Measurements from ENCODE around the gene LHPP.
"Not testable (repeated sequence)": the region's sequence is repeated elsewhere in the genome, so short reads cannot be mapped to it uniquely, and the experiment has no call there.

LHPP gene

DNA sequence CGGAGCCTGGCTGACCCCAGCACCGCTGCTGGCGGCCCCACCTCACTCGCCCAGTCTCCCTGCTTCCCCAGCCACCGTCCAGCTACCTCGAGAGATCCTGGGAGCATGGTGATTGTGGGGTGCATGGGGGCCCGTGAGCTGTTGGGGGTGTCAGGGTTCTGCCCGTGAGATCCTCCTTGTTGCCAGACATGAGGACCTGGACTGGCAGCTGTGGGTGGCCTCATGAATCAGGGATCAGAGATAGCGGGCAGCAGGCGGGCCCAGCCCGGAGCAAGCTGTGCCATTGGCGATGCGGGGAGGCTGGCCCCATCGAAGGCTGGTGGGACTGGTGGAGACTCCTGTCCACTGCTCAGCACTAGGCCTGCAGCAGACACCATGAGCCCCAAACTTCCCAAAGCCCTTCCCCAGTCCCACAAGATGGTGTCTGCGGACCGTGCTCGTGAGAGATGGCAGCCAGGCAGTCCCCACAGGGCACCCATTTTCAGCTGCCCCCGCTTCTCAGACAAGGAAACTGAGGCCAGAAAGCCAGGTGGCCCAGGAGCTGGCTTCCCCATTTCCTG, 75.6 kb downstream of the LHPP start:
- DNase-seq (ENCODE audit: low spot score): no peak

DNA sequence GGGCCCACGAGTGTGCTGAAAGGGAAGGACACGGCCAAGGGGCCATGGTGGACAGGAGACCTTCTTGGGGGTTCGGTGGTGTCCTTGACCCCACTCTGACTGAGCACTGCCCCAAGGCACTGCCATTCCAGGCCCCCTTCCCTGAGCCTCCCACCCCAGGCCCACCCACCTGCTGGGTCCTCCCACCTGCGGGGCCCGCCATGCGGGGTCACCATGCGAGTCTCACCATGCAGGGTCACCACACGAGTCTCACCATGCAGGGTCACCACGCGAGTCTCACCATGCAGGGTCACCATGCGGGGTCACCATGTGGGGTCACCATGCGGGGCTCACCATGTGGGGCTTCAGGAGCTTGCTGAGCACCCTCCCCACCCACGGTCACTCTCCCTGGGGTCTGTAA, 76.3 kb downstream of the LHPP start:
- DNase-seq (ENCODE audit: low spot score): no peak

DNA sequence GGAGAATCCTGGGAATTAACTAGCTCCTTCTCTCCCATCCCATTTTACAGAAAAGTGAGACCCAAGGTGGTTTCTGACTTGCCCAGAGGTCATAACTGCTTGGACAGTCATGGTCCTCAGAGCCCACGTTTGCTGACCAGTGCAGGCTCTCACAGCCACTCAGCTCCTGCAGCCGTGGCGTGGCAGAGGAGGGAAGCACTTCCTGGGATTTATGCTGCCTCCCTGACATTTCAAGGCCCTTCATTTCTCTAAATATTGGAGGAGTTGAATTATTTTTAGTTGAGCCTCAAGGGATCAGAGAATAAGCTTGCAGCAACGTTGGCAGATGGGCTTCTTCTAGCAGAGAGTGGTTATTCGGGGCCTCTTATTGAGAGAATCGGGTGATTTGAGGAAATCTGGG, 77.1 kb downstream of the LHPP start:
- no peak for DNase-seq (ENCODE audit: low spot score)

DNA sequence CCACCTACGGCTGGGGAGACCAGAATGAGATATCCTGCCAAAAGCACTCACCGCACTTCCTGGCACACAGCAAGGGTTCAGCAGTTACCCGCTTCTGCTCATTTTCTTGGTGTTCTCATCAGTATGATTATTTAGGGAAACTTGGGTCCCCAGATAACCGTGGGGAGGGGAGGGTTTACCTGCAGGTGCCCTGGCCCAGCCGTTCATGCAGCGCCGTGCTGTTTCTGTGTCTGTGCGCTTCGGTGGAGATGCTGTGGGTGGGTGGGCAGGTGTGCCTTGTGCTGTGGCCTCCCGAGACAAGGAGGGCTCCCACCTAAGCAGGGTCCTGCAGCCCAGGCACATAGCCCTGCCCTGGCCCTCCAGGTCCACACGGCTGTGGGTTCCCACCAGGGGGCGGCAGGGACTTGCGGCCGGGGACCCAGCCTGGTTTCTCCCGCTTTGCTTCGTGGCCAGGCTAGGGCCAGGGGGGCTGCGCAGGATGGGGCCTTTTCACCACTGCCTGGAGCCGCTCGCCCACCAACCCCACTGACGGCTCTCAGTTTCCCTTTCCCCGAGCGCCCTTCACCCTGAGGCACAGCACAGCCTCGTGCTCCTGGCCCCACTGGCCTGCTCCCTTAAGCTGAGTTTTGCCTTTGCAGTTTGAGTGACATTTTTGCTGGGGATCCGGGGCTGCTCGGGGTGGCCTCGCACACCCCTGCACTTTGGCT, 78.5 kb downstream of the LHPP start:
- peak; percentile 96 for DNase-seq (ENCODE audit: low spot score)

DNA sequence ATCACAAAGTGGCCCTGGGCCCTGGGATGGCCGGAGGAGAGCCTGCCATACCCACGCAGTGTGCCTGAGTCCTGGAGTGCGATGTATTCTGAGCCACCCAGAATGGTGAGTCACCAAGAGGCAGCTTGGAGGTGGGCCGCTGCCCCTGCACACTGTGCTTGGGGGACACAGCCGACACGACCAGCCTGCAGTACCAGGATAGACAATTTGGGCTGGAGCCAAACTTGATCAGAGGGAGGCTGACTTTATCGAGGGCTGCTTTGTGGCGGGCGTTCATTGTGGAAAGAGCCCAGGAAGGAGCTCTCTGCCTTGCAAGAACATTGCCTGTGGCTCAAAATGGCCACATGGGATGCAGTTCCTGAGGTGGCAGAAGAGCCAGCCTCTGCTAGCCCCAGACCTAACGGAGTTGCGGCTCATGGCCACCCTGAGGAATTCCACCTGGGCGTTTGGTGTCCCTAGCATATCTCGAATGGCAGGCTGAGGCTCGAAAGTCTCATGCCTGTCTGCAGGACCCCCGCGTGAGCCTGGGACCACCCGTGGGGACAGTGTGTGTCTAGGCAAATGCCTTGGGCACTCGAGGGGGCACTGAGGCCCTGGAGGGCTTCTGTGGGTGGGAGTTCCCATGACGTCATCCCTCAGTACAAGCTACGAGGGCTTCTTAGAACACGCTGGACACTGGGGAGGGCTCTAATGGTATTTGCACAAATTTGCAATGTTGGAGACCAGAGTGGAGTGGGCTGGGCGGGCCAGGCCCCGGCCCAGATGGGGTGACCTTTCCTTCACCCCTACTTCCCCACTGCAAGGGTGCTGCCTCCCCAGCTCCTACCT, 79.7 kb downstream of the LHPP start:
- DNase-seq (ENCODE audit: low spot score): no peak

DNA sequence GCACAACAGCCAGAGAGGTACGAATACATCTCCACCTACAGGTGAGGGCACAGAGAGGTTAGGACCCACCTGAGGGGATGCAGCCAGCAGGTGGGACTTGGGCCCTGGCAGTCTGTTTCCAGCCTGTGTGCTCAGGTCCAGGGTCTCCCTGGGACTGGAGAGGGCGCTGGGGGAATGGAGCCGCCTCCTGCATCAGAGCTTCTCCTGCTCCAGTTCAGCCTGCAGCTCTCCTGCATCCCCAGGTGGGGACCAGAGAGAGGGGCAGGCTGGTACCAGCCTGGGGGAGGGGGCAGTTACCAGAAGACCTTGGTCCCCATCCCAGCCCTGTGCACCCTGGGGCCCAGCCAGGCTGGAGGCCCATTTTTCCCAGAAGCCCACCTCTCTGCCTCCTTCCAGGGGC, 80.7 kb downstream of the LHPP start:
- DNase-seq (ENCODE audit: low spot score): no peak

DNA sequence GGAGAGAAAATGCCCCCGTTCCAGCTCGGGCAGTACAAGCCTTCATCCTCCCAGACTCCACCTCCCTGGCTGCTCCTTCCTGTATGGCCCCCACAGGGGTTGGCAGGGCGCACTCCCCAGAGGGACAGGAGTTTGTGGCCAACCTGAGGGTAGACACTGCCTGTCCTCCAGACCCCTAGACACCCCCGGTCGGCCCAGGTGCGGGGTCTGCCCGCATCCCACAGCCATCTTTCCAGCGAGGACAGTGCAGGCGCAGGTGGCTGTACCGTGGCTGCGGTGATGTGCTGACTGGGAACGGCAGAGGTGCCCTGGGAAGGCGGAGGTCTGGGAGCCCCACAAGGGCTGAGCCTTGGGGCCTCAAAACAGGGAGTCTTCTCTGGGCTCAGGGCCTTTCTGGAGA, 81.5 kb downstream of the LHPP start:
- no peak for DNase-seq (ENCODE audit: low spot score)

DNA sequence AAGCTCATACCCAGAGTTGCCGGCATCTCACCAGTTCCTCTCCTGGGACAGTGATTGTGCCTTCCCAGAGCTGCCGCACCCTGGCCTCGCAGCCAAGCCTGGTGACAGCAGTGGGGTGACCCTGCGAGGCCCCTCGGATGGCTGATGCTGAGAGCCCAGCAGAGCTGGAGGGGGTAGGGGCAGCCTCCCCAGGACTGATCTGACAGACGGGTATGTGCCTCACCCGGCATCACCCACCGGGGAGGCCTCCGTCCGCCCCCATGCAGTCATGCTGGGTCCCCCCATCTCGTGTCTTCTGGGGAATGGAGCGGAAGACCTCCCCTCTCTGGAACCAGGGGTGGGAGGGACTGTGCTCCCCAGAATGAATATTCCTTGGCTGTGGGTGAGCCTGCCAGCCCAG, 82.3 kb downstream of the LHPP start:
- no peak for DNase-seq (ENCODE audit: low spot score)

DNA sequence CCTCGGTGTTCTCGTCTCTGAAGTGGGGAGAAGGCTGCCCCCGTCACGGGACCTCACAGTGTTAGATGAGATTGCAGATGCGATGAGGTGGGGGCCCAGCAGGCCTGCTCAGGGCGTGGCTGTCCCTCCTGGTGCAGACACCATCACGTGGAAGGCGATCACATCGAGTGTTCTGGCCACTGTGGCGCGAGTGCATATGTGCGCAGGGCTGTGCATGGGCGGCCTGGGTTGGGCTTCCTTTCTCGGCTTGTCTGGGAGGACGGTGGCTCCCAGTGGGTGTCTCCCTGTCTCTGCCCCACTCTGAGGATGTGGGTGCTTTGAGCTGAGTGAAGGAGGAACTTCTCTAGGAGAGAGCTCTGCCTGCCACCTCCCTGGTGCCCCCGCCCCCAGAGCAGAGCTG, 83.1 kb downstream of the LHPP start:
- no peak for DNase-seq (ENCODE audit: low spot score)

DNA sequence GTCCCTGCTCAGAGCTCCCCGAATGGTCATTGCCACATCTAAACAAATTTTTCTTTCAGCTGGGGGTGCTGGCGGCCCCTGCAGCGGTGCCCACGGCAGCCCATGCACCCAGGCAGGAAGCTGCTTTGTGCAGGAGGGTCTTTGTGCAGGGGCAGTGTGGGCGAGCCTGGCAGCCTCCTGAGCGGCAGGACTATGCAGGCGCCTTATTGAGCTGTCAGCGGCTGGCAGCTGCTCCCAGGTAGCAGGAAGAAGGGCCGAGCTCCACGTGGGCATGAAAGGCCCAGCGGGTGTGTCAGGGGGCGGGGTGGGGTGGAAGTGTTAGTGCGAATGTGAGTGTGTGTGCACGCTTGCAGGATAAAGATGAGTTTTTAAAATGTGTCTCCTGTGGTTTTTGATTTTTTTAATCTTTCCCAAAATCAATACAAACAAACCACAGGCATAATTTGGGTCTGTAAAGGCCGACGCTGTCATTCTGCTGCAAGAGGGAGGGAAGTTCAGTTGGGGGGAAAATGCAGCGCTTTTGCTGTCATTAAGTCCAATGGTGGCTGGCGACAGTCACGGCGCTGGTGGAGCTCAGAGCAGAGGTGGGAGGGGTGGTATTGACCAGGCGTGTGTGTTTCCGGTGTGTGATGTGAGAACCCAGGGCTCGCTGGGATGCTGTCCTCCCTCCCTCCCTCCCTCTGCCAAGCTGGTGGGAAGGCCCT, 83.9 kb downstream of the LHPP start:
- DNase-seq (ENCODE audit: low spot score): peak; percentile 75

DNA sequence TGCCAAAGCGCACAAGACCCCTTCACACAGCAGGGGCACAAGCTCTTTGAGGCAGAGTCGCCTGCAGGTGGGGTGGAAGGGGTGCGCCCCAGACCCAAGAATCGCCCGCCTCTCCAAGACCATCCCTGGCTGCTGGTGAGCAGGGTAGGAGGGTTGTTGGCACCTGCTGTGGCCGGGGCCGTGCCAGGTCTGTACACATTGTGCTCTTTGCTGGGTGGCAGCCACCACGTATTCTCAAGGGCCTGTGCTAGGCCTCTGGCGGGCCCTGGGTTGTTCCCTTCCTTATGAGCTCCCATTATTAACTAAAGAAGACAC, 84.4 kb downstream of the LHPP start:
- DNase-seq (ENCODE audit: low spot score): no peak

DNA sequence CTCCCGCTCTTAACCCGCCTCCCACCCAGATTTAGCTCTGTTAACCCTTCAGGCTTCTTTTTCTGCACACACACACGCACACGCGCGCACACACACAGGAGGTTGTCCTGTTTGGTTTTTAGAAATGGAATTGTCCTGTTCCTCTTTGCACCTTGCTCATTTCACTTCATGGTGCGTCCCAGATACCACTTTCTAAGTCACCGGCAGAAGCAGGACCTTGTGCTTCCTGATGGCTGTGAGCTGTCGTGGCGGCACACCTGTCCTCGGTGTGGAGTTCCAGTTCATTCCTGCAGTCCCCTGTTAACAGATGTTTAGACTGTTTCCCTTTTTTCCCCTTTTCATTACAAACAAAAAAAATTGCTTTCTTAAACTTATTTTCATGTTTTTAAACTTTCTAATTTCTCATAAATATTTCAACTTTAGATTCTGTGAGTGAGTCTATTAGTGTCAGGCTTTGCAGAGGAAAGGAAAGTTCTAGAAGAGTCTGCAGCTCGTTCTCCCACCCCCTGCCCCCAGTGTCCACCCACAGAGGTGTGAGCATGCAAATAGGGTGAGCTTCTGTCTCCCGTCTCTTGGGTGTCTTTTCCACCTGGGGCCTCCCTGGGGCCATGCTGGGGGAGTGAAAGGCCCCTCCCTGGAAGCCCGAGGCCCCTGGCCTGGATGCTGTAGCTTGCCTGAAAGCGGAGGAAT, 85.5 kb downstream of the LHPP start:
- DNase-seq (ENCODE audit: low spot score): peak; percentile 27

DNA sequence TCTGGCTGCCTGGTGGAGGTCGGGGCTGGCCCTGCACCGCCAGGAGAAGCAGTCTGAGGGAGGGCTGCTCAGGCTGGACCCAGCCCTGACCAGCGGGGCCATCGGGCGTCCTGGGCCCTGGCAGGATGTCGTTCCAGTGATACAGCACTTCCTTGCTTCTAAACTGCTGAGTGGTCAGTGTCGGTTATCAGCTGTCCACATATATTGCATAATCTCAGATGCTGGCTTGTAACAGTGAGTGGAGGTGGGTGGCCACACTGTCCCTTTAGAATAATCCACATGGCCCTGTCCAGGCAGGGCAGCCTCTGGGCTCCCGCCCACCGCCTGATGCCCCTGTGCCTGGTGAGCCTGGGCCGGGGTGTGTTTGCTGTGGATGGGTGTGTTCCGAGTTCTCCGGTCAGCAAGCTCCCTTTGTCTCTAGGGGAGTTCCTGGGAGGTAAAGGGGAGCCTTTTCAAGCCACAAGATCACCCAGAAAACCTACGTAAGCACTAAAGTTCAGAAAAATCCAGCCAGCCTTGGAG, 86.1 kb downstream of the LHPP start:
- no peak for DNase-seq (ENCODE audit: low spot score)

DNA sequence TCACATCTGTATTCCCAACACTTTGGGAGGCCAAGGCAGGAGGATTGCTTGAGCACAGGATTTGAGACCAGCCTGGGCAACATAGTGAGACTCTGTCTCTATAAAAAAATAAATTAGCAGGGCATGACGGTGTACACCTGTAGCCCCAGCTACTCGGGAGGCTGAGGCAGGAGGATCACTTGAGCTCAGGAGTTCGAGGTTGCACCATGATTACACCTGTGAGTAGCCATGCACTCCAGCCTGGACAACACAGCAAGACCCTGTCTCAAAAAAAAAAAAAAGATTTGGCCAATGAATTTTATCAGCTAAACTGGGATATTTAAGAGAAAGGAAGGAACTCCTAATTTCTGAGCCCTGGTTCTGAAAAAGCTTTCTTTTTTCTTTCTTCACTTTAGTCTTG, 87.5 kb downstream of the LHPP start:
- not testable (repeated sequence) for DNase-seq (ENCODE audit: low spot score)

DNA sequence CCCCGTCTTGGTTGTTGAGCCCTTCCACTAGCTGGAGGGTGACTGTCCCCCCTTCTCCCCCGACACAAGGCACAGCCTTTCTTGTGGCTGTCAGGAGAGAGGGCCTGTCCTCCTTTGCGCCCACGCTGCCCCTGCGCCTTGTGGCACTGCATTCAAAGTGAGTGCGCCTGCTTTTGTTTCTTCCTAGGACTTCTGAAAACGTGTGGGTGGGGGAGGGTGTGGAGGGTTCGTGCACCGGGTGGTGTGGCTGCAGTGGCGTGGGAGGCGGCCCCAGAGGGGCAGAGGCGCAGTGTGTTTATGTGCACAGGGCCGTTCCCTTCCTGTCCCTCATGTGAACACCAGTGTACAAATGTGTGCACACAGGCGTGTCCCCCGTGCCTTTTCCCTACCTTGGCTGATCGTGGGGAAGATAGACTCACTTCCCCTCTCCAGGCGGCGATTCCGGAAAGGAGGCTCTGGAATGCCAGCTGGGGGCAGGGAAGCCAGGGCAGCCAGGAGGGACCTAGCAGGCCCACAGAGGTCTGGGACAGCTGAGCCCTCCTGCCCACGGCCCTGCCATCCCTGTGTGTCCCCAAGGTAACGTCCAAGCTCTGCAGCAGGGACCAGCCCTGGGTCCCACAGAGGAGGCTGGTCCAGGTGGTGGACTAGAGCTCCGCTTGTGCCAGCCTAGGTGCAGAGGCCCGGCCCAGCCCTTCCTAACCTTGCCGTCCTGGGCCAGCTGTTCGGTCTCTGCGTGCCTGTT, 88.8 kb downstream of the LHPP start:
- no peak for DNase-seq (ENCODE audit: low spot score)

DNA sequence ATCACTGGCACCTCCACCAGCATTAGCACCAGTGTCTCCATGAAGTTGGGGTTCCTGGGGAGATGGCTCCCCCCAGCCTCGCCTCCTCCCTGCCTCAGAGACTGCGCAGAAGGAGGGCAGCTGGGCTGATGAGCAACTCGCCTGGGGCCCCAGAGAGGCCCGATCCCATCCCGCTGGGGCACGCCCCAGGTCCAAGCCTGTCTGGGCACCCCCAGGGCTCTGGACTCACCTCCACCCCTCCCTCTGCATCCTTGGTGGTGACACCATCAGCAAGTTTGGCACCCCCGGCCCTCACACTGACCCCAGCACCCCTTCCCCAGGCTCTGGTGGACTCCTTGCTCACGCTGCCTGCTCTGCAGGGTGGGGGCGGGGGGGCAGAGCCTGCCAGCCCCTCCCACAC, 89.5 kb downstream of the LHPP start:
- no peak for DNase-seq (ENCODE audit: low spot score)

DNA sequence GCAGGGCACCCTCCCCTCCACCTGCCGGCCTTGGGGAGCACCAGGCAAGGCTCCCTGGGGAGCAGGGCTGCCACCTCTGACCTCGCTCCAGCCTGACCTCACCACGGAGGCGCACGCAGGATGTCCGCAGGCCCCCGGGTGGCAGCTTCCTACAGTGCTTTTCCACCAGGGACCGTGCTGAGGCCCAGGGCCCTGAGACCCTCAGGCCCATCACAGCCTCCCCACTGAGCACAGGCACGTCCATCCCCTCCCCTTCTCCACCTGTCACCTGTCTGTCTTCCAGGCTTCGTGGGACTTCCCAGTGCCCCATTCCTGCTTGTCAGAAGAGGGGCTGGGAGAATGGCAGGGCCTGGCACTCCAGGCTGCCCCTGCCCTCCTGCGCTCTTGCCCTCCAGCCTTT, 90.1 kb downstream of the LHPP start:
- DNase-seq (ENCODE audit: low spot score): no peak

DNA sequence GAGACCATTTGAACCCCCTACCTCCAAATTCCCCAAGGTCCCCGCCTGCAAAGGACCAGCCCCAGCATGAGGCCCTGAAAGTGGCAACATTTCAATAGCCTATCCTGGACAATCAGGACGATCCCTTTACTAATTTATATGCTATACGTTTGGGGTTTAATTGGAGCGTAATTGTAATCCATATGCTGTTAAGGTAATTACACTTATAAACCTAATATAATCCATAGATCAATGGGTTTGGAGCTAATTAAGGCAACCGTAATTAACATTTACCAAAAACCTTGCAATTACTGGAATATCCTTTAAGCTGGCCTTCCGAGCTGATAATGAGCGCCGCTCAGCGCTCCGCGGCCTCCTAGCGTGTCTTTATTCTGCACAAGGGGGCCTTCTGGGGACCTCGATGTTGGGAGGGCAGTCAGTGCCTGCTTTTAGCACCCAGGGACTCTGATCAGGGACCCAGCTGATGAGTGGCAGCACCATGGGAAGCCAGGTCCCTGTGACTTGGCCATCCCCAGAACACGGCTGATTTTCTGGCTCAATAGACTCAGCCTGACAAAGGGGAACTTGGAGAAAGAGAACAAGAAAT, 91.2 kb downstream of the LHPP start:
- no peak for DNase-seq (ENCODE audit: low spot score)

DNA sequence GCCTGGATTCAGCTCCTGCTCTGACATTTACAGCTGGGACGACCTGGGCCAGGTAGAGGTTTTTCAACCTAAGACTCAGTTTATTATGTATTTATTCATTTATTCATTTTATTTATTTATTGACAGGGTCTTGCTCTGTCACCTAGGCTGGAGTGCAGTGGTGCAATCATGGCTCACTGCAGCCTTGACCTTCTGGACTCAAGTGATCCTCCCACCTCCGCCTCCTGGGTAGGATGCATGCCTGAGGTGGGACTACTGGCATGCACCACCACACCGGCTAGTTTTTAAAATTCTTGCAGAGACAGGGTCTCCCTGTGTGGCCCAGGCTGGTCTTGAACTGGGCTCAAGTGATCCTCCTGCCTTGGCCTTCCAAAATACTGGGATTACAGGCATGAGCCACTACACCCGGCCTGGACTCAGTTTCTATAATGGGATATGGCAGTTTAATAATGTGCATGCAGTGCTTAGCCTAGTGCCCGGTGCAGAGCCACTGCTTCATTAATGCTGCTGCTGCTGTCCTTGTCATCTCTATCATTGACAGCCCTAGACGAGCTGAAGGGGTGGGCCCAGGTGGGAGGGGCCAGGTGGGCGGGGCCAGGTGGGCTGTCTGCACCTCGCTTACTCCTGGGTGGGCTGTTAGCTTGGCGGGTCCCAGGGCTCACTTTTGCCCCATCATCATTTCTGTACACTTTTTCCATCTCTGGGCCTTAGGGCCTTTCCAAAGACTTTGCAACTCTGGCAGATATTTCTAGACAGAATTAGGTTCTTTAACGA, 92.6 kb downstream of the LHPP start:
- no peak for DNase-seq (ENCODE audit: low spot score)

DNA sequence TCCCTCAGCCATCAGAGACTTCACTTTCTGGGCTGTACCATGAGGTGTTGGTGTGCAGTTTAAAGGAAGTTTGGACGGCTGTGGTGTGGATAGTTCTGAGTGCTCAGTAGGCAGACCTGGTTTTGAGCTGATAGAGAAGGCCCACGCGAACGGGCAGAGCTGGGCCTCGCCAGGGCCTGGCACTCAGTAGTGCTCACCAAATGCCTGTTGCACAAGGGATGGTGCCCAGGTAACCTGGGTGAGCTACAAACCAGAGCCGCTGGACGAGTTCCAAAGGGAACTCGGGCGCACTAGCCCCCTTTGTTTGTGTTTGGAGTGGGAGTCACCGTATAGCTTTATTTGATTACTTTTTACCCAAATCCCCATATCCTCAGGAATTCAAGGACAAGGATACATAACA, 95.5 kb downstream of the LHPP start:
- no peak for DNase-seq (ENCODE audit: low spot score)
